ENCODE measurements around the gene ITGAD.

Gene ITGAD

GRCh38 chr16:31393056-31393455 is at the start of gene ITGAD:
ITGAD (plus strand) TSS chr16:31393335; CDS start chr16:31393361, 26 bp downstream.
- no peak for DNase-seq (ENCODE audit: low read depth in 2 of 2, low spot score in 1 of 2)

- DNase-seq (ENCODE audit: low read depth in 2 of 2, low spot score in 1 of 2), result no peak
These were observed 48.4 kb upstream of the ITGAD start for GRCh38 chr16:31344712-31345111.

DNA sequence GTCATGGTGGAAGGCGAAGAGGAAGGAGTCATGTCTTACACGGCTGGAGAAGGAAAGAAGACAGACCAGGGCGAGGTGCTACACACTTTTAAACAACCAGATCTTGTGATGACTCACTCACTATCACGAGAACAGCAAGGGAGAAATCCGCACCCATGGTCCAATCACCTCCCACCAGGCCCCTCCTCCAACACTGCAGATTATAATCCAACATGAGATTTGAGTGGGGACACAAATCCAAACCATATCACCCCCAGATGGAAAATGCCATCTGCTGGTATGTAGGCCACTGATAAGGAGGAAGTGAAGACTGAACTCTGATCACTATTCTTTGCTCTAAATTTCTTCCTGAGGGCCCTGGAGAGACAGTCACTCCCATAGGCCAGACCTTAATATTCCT is 45.7 kb upstream of the ITGAD start:
- no peak for DNase-seq (ENCODE audit: low read depth in 2 of 2, low spot score in 1 of 2)

- DNase-seq (ENCODE audit: low read depth in 2 of 2, low spot score in 1 of 2), result no peak
These were observed 44.6 kb upstream of the ITGAD start for GRCh38 chr16:31348579-31348978.

DNA sequence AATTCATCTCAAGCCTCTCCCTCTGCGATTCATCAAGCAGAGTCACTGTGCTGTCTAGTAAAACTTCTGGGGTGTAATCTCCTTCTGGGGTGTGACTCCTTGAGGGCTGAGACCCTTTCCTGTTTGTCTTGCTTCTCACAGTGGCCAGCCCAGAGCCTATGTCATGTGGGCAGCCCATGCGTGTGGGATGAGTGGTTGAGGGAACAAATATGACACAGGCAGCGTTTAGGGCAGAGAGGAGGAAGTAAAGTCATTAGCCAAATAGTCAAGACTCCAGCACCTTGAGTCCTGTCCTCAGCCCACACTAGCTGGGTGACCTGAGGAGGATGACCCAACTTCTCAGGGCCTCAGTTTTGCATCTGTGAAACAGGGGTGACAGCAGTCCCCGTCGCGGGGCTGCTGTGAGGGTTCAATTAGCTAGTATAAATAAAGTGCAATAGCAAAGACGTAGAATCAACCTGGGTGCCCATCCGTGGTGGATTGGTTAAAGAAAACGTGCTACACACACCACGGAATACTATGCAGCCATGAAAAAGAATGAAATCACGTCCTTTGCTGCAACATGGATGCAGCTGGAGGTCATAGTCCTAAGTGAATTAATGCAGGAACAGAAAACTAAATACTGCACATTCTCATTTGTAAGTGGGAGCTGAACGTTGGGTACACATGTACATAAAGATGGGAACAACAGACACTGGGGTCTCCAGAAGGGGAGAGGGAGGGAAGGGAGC is 42.7 kb upstream of the ITGAD start:
- DNase-seq (ENCODE audit: low read depth in 2 of 2, low spot score in 1 of 2), result no peak

- DNase-seq (ENCODE audit: low read depth in 2 of 2, low spot score in 1 of 2), result no peak
These were observed 41.7 kb upstream of the ITGAD start for GRCh38 chr16:31351246-31351941.

GRCh38 chr16:31351942-31352325 is 41.2 kb upstream of the ITGAD start:
- no peak for DNase-seq (ENCODE audit: low read depth in 2 of 2, low spot score in 1 of 2)

DNA sequence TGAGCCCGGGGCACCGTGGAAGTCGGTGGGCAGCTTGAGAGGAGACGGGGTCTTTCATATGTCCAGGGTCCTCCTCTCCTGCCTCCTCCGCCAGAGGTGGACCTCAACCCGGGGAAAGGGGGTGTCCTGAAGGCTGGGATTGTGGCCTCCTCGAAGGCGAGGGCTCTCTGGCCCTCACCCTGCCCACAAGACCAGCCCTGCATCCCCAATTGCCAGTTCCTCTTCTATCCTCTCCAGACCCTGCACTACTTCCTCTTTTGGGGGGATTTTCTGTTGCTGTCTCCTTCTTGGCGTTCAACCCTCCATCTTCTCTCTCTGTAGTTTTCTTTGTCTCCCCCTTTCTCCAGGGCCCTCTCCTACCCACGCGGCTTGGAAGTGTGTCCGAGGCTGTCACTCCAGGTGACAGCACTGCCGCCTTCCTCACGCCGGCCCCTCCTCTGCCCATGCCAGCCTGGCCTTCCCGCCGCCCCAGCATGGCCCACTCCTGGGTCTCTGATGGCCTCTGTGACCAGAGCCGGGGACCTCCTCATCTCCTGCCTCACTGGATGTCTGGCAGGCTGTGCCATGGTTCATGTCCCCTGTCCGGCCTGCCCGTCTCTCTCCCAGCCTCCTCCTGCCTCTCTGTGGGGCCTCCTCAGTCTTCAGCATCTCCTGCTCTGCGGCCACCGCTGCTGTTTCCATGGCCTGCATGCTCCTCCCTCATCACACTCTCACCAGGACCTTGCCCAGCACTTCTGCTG is 40.6 kb upstream of the ITGAD start:
- no peak for DNase-seq (ENCODE audit: low read depth in 2 of 2, low spot score in 1 of 2)

GRCh38 chr16:31354394-31355291 is 38.5 kb upstream of the ITGAD start, which contains the start of gene ITGAX:
ITGAX (plus strand) TSS chr16:31355176; CDS start chr16:31355255, 79 bp downstream.
- peak in 1 of 2 donors; percentile 17 for DNase-seq (ENCODE audit: low read depth in 2 of 2, low spot score in 1 of 2)

DNA sequence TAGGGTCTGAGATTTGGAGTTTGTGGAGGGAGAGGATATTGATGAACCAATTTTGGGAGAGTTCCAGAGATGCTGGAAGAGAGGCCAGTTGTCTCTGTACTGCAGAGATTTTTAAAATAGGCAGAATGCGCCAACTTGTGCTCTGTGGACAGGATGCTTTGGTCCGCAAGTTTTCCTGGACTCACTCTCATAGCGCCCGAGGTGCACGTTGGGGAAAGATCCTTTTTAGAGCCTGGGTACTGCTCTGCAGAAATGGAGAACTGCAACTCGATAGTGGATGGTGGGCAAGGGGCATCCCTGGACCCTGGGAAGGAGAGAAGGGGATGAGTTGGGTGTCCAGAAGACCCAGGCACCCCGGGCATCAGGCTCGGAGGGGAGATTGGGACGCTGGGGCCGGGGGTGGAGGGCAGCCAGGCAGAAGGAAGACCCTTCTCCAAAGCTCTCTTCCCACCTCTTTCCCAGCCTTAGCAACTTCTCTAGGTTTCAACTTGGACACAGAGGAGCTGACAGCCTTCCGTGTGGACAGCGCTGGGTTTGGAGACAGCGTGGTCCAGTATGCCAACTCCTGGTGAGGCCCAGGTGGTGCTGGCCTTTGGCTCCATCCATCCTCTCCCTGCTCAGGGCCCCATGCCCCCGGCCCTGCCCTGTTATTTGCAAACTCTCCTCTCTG is 37.6 kb upstream of the ITGAD start:
- DNase-seq (ENCODE audit: low read depth in 2 of 2, low spot score in 1 of 2), result no peak

GRCh38 chr16:31356566-31357323 is 36.4 kb upstream of the ITGAD start:
- no peak for DNase-seq (ENCODE audit: low read depth in 2 of 2, low spot score in 1 of 2)

GRCh38 chr16:31357324-31358109 is 35.6 kb upstream of the ITGAD start:
- DNase-seq (ENCODE audit: low read depth in 2 of 2, low spot score in 1 of 2), result no peak

DNA sequence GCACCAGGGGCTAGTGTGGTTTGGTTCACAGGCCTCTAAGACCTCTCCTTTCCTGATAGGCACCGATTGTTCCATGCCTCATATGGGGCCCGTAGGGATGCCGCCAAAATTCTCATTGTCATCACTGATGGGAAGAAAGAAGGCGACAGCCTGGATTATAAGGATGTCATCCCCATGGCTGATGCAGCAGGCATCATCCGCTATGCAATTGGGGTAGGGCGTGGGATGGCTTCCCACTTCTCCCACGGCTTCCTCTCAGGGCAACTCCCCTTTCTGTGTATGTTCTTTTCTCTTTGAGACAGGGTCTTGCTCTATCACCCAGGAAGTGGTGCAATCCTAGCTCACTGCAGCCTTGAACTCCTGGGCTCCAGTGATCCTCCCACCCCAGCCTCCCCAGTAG is 32.9 kb upstream of the ITGAD start:
- no peak for DNase-seq (ENCODE audit: low read depth in 2 of 2, low spot score in 1 of 2)

DNA sequence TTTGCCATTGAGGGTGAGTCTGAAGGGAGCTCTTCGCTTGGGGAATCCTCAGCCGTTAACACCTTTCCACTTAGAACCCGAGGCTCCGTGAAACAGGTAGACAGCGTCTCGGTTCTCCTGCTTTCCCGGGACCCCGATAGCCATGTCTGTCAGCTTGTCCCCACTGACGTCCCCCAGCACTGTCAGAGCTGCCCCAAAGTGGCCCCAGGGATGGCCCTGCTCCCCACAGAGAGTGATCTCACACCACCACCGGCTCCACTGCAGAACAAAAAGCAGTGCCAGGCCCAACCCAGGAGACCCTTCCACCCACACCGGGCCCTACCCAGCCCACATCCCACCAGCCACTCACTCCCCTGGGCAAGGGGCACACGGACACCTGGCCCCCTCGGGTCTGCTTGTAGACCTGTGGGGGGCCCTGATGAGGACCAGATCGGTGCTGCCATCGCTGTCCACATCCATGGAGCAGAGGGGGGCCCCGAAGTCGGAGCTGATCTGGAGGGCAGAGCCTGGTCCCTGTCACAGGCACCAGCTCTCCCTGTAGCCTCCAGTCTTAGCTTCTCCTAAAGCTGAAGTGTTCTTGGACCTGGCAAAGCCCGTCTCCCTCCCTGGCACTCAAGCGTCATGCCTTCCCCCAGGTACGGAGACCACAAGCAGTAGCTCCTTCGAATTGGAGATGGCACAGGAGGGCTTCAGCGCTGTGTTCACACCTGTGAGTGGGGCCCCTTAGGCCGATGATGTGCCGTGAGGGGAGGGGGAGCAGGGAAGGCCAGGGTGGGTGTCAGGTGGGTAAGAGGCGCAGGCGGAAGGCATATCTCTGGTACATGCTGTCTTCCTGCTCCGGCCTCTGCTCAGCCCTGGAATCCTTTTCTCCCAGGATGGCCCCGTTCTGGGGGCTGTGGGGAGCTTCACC is 31.7 kb upstream of the ITGAD start:
- no peak for DNase-seq (ENCODE audit: low read depth in 2 of 2, low spot score in 1 of 2)

- DNase-seq (ENCODE audit: low read depth in 2 of 2, low spot score in 1 of 2), result no peak
These were observed 30.4 kb upstream of the ITGAD start for GRCh38 chr16:31362476-31363405.

DNA sequence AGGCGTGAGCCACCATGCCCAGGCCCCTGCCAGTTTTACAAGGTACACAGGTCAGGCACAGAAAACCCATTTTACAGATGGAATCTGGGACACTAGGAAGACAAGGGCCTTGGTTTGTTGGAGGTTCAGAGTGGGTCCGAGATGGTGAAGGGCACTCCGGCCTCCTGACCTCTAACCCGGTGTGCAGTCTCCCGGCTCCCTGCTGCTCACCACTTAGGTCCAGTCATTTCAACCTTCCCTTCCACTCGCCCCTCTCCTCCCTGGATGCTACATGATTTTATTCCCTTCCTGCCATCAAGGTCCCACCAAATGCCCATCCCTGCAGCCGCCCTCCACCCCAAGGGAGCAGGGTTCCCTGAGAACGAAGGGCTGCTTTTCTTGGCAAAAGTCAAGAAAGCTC is 29.4 kb upstream of the ITGAD start:
- no peak for DNase-seq (ENCODE audit: low read depth in 2 of 2, low spot score in 1 of 2)

DNA sequence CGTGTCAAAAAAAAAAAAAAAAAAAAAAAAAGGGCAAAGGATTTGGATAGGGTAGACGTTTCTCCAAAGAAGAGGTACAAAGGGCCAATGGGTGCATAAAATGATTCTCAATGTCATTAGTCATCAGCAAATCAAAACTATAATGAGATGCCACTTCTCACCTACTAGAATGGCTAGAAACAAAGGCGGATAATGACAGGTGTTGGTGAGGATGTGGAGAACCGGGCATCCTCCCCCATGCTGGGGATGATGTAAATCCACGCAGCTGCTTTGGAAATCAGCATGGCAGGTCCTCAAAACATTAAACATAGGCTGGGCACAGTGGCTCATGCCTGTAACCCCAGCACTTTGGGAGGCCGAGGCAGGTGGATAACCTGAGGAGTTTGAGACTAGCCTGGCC is 28.7 kb upstream of the ITGAD start:
- no peak for DNase-seq (ENCODE audit: low read depth in 2 of 2, low spot score in 1 of 2)
